HG03457 (cell line): ENCODE results near the gene OR6C75.
"Not testable (repeated sequence)": the region's sequence is repeated elsewhere in the genome, so short reads cannot be mapped to it uniquely, and the experiment has no call there.

Source experiments
- ATAC-seq: cut with Tn5 transposase; IDR thresholded peaks from one replicate; pipeline ENCODE4 v1.9.1; 2021; ENCODE audit warnings: moderate number of reproducible peaks; ENCODE audit not compliant: unreplicated experiment

The OR6C75 gene

GRCh38 chr12:55362675-55363074 is at the start of gene OR6C75:
Gene OR6C75 (plus strand): TSS chr12:55362975. CDS start chr12:55365111, 2,136 bp downstream.
- ATAC-seq, result no peak

- no peak for ATAC-seq
These were observed 48.7 kb upstream of the OR6C75 start, which contains the start of gene OR6C1 for GRCh38 chr12:55314043-55314442. Gene OR6C1 (plus strand): TSS chr12:55314343. CDS start chr12:55320600, 6,257 bp downstream.

- ATAC-seq, result no peak
These were observed 42.6 kb upstream of the OR6C75 start for GRCh38 chr12:55320201-55320600.

DNA sequence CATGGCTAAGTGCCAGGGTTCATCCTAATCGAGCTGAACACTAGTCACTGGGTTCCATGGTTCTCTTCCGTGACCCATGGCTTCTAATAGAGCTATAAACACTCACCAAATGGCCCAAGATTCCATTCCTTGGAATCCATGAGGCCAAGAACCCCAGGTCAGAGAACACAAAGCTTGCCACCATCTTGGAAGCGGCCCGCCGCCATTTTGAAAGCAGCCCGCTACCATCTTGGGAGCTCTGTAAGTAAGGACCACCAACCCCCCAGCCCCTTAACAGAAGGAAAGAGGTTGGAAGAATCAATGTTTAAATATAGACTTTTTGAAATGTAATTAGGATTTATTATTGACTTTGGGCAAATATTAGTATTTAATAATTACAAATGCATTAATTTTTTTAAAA is 37.0 kb upstream of the OR6C75 start:
- ATAC-seq, result not testable (repeated sequence)

GRCh38 chr12:55330446-55330845 is 32.3 kb upstream of the OR6C75 start, which contains the start of gene OR6C3:
Gene OR6C3 (plus strand): TSS chr12:55330746. CDS start chr12:55331701, 955 bp downstream.
- no peak for ATAC-seq

DNA sequence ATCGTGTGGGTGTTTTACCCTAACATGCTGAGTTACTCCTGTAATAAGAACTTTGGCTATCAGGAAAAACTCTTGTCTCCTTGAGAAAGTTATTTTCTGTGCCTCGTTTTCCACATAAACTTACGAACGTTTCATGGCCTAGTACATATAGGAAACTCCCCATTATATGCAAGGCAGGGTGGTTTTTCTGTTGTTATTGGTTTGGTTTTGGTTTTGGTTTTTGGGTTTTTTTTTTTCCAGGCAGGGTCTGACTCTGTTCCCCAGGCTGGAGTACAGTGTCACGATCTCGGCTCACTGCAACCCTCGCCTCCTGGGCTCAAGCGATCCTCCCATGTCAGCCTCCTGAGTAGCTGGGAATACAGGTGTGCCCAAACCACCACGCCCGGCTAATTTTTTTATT is 26.8 kb upstream of the OR6C75 start:
- no peak for ATAC-seq

GRCh38 chr12:55355338-55355737 is 7.4 kb upstream of the OR6C75 start:
- ATAC-seq, result not testable (repeated sequence)

DNA sequence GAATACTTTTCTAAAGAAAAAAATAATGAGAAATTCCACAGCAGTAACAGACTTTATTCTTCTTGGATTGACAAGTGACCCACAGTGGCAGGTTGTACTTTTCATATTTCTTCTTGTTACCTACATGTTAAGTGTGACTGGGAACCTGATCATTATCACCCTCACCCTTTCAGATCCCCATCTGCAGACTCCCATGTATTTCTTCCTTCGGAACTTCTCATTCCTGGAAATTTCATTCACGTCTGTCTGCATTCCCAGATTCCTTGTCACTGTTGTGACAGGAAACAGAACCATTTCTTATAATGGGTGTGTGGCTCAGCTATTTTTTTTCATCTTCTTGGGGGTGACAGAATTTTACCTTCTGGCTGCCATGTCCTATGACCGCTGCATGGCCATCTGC is 2.3 kb downstream of the OR6C75 start:
- ATAC-seq, result no peak

DNA sequence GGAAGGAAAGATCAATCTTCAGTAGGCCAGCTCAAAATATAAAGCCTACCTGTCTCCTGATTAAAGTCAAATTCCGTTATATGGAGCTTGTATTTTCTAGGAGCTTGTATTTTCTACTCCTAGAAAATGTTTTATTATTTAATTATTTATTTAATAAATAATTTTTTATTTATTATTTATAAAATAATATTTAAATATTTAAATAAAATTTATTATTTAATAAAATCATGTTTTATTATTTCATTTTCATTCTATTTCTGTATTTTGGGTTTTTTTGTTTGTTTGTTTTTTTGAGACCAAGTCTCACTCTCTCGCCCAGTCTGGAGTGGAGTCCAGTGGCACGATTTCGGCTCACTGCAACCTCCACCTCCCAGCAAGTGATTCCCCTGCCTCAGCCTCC is 9.7 kb downstream of the OR6C75 start:
- no peak for ATAC-seq

DNA sequence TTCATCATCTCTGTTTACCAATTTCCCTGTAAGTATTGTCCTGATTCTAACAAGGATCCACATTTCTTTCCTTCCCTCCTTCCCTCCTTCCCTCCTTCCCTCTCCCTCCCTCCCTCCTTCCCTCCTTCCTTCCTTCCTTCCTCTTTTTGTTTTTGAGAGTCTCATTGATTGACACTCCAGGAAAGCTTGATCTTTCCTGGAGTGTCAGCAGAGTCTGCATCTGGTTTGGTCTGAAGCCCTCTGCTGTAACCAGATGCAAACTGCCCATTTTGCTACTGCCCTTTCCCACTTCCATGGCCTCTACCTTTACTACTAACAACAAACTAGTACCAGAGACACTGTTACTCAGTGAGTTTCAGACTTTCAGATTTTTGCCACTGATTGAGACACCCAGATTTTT is 23.1 kb downstream of the OR6C75 start:
- ATAC-seq, result no peak

- ATAC-seq, result no peak
These were observed 29.4 kb downstream of the OR6C75 start for GRCh38 chr12:55392032-55392795.

GRCh38 chr12:55396326-55396725 is 33.6 kb downstream of the OR6C75 start:
- no peak for ATAC-seq

GRCh38 chr12:55400229-55400628 is 37.5 kb downstream of the OR6C75 start, which contains the start of gene OR6C65:
Gene OR6C65 (plus strand): TSS chr12:55400529. CDS start chr12:55400529, 0 bp downstream.
- ATAC-seq, result no peak

DNA sequence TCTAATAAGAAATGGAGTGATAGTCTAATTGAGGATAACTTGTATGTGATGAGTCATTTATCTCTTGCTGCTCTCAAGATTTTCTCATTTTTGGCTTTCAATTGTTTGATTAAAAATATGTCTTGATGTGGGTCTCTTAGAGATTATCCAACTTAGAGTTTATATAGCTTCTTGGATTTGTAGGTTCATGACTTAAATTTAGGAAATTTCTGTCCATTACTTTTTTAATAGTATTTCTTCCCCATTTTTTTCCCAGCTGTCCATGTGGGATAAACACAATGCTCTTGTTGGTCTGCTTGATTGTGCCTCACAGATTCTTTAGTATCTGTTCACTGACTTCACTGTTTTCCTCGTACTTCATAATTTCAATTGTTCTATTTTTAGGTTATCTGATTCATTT is 45.1 kb downstream of the OR6C75 start:
- ATAC-seq, result no peak

DNA sequence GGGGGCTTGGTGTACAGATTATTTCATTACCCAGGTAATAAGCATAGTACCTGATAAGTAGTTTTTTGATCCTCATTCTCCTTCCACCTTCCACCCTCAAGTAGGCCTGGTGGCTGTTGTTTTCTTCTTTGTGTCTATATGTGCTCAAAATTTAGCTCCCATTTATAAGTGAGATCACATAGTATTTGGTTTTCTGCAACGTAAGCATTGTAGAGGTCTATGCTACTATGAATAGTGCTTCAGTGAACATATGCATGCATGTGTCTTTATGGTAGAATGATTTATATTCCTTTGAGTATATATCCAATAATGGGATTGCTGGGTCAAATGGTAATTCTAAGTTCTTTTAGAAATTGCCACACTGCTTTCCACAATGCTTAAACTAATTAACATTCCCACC is 46.4 kb downstream of the OR6C75 start:
- not testable (repeated sequence) for ATAC-seq

DNA sequence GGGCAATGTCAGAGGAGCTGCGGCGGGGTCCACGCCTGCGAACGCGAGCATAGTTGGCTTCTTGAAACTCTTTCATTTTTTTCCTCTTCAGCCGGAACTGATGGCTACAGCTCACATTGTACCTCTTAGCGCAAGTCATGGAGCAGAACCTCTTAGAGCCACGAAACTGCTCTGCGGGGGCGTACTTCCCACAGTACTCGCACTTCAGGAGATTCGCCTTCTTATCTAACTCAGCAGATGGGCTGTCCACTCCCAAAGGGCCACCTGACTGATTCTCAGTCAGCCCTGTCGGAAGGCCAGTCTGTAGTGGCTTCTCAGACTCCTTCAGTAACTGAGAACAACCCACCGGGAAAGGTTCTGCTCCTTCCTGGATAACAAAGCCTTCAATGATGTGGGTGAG is 49.4 kb downstream of the OR6C75 start:
- not testable (repeated sequence) for ATAC-seq

DNA sequence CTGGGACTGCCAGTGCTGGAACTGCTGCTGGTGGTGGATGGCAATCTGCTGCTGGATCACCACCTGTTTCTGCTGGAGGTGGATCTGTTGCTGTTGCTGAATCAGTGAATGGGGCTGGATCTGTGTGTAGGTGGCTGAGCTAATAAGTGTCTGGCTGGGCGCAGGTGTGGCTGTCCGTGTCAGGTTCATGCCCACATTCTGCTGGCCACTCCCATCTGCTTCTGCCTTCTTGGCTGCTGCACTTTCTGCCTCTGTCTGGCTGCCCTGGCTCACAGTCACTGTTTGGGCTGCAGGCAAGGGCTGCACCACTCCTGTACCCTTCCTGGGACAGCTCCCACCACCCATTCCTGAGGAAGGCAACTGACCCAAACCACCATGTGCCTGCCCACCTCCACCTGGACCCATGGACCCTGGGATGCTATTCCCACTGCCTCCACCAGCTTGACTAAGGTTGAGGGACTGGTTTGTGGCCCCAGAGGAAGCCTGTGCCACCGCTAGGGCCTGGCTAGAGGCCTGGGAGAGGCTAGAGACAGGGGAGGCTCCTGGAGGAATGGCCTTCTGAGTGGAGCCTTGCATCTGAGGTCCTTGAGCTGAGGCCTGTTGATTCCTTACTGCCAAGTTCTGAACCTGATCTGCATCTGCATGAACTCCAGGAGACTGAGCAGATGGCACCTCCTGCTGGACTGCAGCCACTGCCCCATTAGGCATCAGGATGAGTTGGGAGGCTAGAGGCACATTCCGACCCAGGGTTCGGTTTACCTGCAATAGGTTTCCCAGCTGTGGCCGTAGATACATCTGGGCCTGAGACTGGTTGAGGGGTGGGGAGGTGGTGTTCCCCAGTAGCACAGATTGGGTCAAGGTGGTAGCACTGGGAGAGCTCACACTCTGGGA is 51.0 kb downstream of the OR6C75 start:
- ATAC-seq, result not testable (repeated sequence)

DNA sequence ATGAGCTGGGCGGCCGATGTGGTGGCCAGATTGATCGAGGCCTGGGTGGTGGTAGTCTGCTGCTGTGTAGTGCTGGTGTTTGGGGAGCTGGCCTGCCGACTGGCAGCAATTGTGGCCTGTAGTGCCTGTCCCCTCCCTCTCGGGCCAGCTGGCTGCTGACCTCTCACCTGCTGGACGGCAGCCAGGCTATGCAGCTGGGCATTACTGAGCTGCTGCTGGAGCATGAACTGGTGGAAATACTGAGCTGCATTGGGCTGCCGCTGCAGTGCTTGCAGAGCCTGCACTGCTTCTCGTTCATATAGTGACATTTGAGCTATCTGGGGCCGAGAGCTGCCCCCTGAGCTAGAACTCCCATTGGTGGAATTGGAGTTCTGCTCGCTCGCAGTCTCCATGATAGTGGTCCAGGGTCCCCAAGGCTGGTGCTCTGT is 51.6 kb downstream of the OR6C75 start:
- ATAC-seq, result not testable (repeated sequence)

DNA sequence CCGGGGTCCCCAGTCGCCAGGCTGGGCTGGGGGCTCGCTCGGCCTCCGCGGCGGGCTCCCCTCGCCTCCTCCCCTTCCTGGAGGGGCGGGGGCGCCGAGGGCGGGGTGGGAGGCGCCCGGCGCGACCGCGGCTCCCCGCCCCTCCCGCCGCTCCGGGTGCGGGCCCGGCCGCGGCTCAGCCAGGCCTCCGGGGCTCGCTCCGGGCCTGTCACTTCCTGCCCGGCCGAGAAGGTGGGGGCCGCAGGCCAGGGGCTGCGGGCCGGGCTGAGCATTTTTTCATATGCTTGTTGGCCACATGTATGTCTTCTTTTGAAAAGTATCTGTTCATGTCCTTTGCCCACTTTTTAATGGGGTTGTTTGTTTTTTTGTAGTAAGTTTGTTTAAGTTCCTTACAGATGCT is 52.1 kb downstream of the OR6C75 start:
- not testable (repeated sequence) for ATAC-seq

DNA sequence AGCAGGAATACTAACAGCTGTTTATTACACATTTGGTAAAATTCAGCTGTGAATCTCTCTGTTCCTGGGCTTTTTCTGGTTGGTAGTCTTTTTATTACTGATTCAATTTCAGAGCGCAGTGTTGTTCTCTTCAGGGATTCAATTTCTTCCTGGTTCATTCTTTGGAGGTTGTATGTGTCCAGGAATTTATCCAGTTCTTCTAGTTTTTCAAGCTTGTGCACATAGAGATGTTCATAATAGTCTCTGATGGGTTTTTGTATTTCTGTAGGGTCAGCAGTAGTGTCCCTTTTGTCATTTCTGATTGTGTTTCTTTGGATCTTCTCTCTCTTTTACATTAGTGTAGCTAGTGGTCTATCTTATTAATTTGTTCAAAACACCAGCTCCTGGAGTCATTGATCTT is 54.2 kb downstream of the OR6C75 start:
- no peak for ATAC-seq
